AG04449 (cell line): Measurements from ENCODE around the gene RNF25.

Source experiments
- CTCF ChIA-PET: fragments of 350-600 bp; formaldehyde crosslinking; extraction: SDS; loops from one replicate; lab custom pipeline; 2021; ENCODE audit warnings: antibody characterized with exemption; lab: Yijun Ruan, JAX
- POLR2A ChIA-PET: fragments of 400-600, 350-600 bp; formaldehyde crosslinking; extraction: SDS; loops from one replicate; lab custom pipeline; 2020; ENCODE audit warnings: antibody characterized with exemption, inconsistent platforms; lab: Yijun Ruan, JAX
- DNase-seq: peaks from one replicate; pipeline ENCODE4 v3.0.0-alpha.2; 2010; ENCODE audit warnings: low read depth, low spot score
- H3K4me3 ChIP-seq: 2 replicates; pipeline ENCODE4 v1.5.1; 2011; ENCODE audit warnings: low read depth, mild to moderate bottlenecking, control low read depth, low read length
- CTCF ChIP-seq: IDR thresholded peaks from one replicate; pipeline ENCODE4 v1.5.1; 2011; ENCODE audit warnings: mild to moderate bottlenecking, moderate library complexity, low read length, control low read depth, inconsistent platforms; ENCODE audit not compliant: insufficient read depth; ENCODE audit errors: missing control alignments

The RNF25 gene

GRCh38 chr2:218663901-218664300, 7.9 kb downstream of the RNF25 start:
- ChIA-PET CTCF (interaction anchor here (0.7 to 8.8 kb wide), 3 partner anchors 8 to 184 kb away, joined by 3 to 95 read pairs (median 87); partner anchors contain the start of genes RNF25 and STK36), POLR2A (no interaction called here)
- H3K4me3 ChIP-seq, result no peak overlapping the region
- no peak for TF ChIP-seq CTCF
- no peak for DNase-seq

DNA sequence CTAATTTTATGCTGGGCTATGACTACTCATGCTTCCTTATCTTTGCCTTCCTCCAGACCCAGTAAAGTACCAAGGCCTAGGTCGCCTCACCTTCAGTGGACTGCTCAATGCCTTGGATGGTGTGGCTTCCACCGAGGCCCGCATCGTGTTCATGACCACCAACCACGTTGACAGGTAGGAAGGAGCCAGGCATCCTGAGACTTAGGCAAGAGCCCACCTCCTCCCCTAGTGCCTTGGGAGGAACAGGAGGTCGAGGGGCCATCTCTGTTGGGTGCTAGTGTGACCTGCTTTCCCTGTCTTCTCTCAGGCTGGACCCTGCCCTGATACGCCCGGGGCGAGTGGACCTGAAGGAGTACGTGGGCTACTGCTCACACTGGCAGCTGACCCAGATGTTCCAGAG, 9.0 kb downstream of the RNF25 start:
- no peak for DNase-seq
- no peak overlapping the region for H3K4me3 ChIP-seq
- TF ChIP-seq CTCF, result no peak
- ChIA-PET POLR2A (interaction anchor here (5.6 kb wide), 1 partner anchor 8 kb away, joined by 48 read pairs; the partner anchor contains the start of genes RNF25 and STK36), CTCF (interaction anchor here (1.0 to 8.8 kb wide), 3 partner anchors 15 to 185 kb away, joined by 3 to 95 read pairs (median 87); no protein-coding TSS in a partner anchor)

- no peak for DNase-seq
- ChIA-PET CTCF (interaction anchor here (7.3 to 8.8 kb wide), 2 partner anchors 14 to 186 kb away, joined by 87 to 95 read pairs; no protein-coding TSS in a partner anchor), POLR2A (interaction anchor here (5.6 kb wide), 1 partner anchor 9 kb away, joined by 48 read pairs; the partner anchor contains the start of genes RNF25 and STK36)
- TF ChIP-seq CTCF, result no peak
- H3K4me3 ChIP-seq, result no peak overlapping the region
These were observed 9.4 kb downstream of the RNF25 start for GRCh38 chr2:218662377-218662776.

- ChIA-PET POLR2A (interaction anchor here (0.5 to 5.6 kb wide), 4 partner anchors 11 to 260 kb away, joined by 3 to 48 read pairs (median 4); partner anchors contain the start of genes RNF25 and STK36), CTCF (interaction anchor here (0.7 to 8.8 kb wide), 11 partner anchors 9 to 217 kb away, joined by 3 to 95 read pairs (median 7); partner anchors contain the start of genes RNF25, STK36 and TTLL4)
- peak overlapping the region; percentile 85 for H3K4me3 ChIP-seq
- TF ChIP-seq CTCF, result no peak
- DNase-seq, result no peak
These were observed 11.8 kb downstream of the RNF25 start for GRCh38 chr2:218659988-218660358.

GRCh38 chr2:218659258-218659987, 12.4 kb downstream of the RNF25 start, which contains the start of the genes BCS1L and ZNF142:
TSS of gene BCS1L (plus strand) at chr2:218659683. CDS start at chr2:218660988, 1,305 bp downstream.
TSS of gene ZNF142 (minus strand) at chr2:218659623. CDS start at chr2:218656429, 3,194 bp downstream.
- CTCF ChIA-PET, result interaction anchor here (0.7 to 8.8 kb wide), 16 partner anchors 10 to 196 kb away, joined by 3 to 95 read pairs (median 6); partner anchors contain the start of genes RNF25, STK36 and TTLL4
- POLR2A ChIA-PET, result interaction anchor here (0.7 to 5.6 kb wide), 4 partner anchors 12 to 51 kb away, joined by 3 to 48 read pairs (median 4); partner anchors contain the start of genes PLCD4, RNF25, STK36 and TTLL4
- TF ChIP-seq CTCF, result no peak
- DNase-seq, result no peak
- peak within 1 kb of the TSS; percentile 85 for H3K4me3 ChIP-seq
